ENCODE results near the gene EXOC6. TPM values are rescaled to one million over a fixed set of nuclear protein-coding genes. Genes with fewer than 3 reads are reported as not detected.

EXOC6 gene
- total RNA-seq, 2 experiments from 2014 or later, result 8.8 to 9.5 TPM

DNA sequence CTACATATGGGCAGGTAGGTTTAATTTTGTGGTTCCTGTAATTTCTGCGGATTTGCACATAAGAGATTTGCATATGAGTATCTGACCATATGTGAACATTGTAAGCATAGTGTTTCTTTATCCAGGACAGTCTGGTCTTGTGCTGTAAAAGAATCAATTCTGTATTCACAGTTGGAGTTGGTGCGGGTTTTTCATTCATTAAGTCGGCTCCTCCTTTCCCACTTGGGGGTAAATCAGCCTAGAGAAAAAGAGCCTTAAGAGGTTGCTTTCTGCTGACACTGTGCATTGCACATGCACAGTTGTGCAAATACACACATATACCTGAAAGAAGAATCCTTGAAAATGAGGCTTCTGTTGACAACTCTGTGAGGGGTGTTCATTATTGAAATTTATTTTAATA is 206.2 kb downstream of the EXOC6 start:
- Mint-ChIP-seq H3K27ac (no peak overlapping the region), H3K27me3 (peaks cover 2% of the 10 kb centered on the region), H3K4me3 (no peak overlapping the region), H3K9me3 (no peaks in the 10 kb centered on the region), H3K4me1 (ENCODE audit: low read depth) (no peaks in the 10 kb centered on the region), H3K36me3 (ENCODE audit: low read depth) (peaks cover 9% of the 10 kb centered on the region)
- ChIA-PET CTCF (interaction anchor here (3.9 kb wide), 1 partner anchor 9 kb away, joined by 20 read pairs; no protein-coding TSS in a partner anchor), POLR2A (no interaction called here)
- TF ChIP-seq CTCF (IDR thresholded peaks at IDR 0.05), result no peak
- ATAC-seq, result no peak
- no peak for DNase-seq
- intact Hi-C loops (cut with micrococcal nuclease), result no loop called here

GRCh38 chr10:93058139-93058538 is 209.8 kb downstream of the EXOC6 start:
- POLR2A ChIA-PET, result no interaction called here
- intact Hi-C loops (cut with micrococcal nuclease), result no loop called here
- no peak overlapping the region for H3K4me3 Mint-ChIP-seq
- no peaks in the 10 kb centered on the region for H3K9me3 Mint-ChIP-seq
- DNase-seq, result no peak
- peaks cover 18% of the 10 kb centered on the region for H3K27me3 Mint-ChIP-seq
- CTCF ChIA-PET, result interaction anchor here (1.0 to 1.1 kb wide), 2 partner anchors 22 to 318 kb away, joined by 3 read pairs; no protein-coding TSS in a partner anchor
- no peak for ATAC-seq
- no peak overlapping the region for H3K27ac Mint-ChIP-seq
- TF ChIP-seq CTCF (IDR thresholded peaks at IDR 0.05), result no peak
- peaks cover 14% of the 10 kb centered on the region for H3K4me1 Mint-ChIP-seq (ENCODE audit: low read depth)
- H3K36me3 Mint-ChIP-seq (ENCODE audit: low read depth), result peaks cover 13% of the 10 kb centered on the region

GRCh38 chr10:93059975-93060886 is 211.9 kb downstream of the EXOC6 start, which contains the start of gene CYP26C1:
Gene CYP26C1, plus strand, starts transcription at chr10:93060798. Its CDS starts 466 bp downstream, at chr10:93061264.
- CTCF ChIA-PET, result no interaction called here
- Mint-ChIP-seq H3K9me3 (no peaks in the 10 kb centered on the region), H3K4me1 (ENCODE audit: low read depth) (peaks cover 18% of the 10 kb centered on the region), H3K27me3 (peaks cover 31% of the 10 kb centered on the region), H3K27ac (no peak within 1 kb of the TSS), H3K36me3 (ENCODE audit: low read depth) (peaks cover 13% of the 10 kb centered on the region), H3K4me3 (no peak within 1 kb of the TSS)
- ATAC-seq (no peak), DNase-seq (no peak)
- POLR2A ChIA-PET, result no interaction called here
- TF ChIP-seq CTCF (IDR thresholded peaks at IDR 0.05), result no peak
- intact Hi-C loops (cut with micrococcal nuclease), result no loop called here

- Mint-ChIP-seq H3K4me1 (ENCODE audit: low read depth) (peaks cover 21% of the 10 kb centered on the region), H3K9me3 (no peaks in the 10 kb centered on the region), H3K27ac (no peak overlapping the region), H3K27me3 (peaks cover 36% of the 10 kb centered on the region), H3K36me3 (ENCODE audit: low read depth) (peaks cover 13% of the 10 kb centered on the region), H3K4me3 (no peak overlapping the region)
- intact Hi-C loops (cut with micrococcal nuclease), result no loop called here
- ATAC-seq (no peak), DNase-seq (no peak)
- ChIA-PET CTCF (interaction anchor here (0.9 to 1.6 kb wide), 4 partner anchors 9 to 112 kb away, joined by 3 to 6 read pairs (median 4); partner anchors contain the start of gene CYP26A1), POLR2A (no interaction called here)
- no peak for TF ChIP-seq CTCF (IDR thresholded peaks at IDR 0.05)
These were observed 212.7 kb downstream of the EXOC6 start for GRCh38 chr10:93060887-93061593.
